ENCODE results near the gene ABCD4.
A peak's percentile ranks its signal among the peaks of the same experiment; 100 is the strongest.

ABCD4 gene

GRCh38 chr14:74257941-74258763 lies 44.6 kb downstream of the ABCD4 start:
- no peak for DNase-seq

GRCh38 chr14:74257078-74257940 lies 45.4 kb downstream of the ABCD4 start:
- DNase-seq, result peak; percentile 28

GRCh38 chr14:74255281-74255680 lies 47.5 kb downstream of the ABCD4 start:
- DNase-seq, result no peak

- DNase-seq, result no peak
Observed at GRCh38 chr14:74249433-74250375, 53.0 kb downstream of the ABCD4 start.

GRCh38 chr14:74248017-74248416 lies 54.7 kb downstream of the ABCD4 start:
- no peak for DNase-seq

- DNase-seq, result no peak
Observed at GRCh38 chr14:74246542-74246941, 56.2 kb downstream of the ABCD4 start.

GRCh38 chr14:74245292-74245691 lies 57.4 kb downstream of the ABCD4 start:
- no peak for DNase-seq

GRCh38 chr14:74244115-74244514 lies 58.6 kb downstream of the ABCD4 start:
- DNase-seq, result no peak

- no peak for DNase-seq
Observed at GRCh38 chr14:74243051-74243450, 59.7 kb downstream of the ABCD4 start.

- no peak for DNase-seq
Observed at GRCh38 chr14:74242780-74243042, 60.0 kb downstream of the ABCD4 start.

- no peak for DNase-seq
Observed at GRCh38 chr14:74242021-74242779, 60.5 kb downstream of the ABCD4 start.

GRCh38 chr14:74241652-74242017 lies 61.1 kb downstream of the ABCD4 start:
- no peak for DNase-seq

- DNase-seq, result peak; percentile 28
Observed at GRCh38 chr14:74240794-74241651, 61.7 kb downstream of the ABCD4 start.

GRCh38 chr14:74239848-74240793 lies 62.6 kb downstream of the ABCD4 start:
- DNase-seq, result peak; percentile 53

GRCh38 chr14:74238974-74239847 lies 63.5 kb downstream of the ABCD4 start, which contains the start of gene VSX2:
Gene VSX2, plus strand, starts transcription at chr14:74239449. Its CDS starts 113 bp downstream, at chr14:74239562.
- DNase-seq, result no peak

- DNase-seq, result no peak
Observed at GRCh38 chr14:74237441-74237840, 65.3 kb downstream of the ABCD4 start.
